ENCODE data around the gene CWC22.
"Not testable (repeated sequence)": the region's sequence is repeated elsewhere in the genome, so short reads cannot be mapped to it uniquely, and the experiment has no call there.

DNA sequence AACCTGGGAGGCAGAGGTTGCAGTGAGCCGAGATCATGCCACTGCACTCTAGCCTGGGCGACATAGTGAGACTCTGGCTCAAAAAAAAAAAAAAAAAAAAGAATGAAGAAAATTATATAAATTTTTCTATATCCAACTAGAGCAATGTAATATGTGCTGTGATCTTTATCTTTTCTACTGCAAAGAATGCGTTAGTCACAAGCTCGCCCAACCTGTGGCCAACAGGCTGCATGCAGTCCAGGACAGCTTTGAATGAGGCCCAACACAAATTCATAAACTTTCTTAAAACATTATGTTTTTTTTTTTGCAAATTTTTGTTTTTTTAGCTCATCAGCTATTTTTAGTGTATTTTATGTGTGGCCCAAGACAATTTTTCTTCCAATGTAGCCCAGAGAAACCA, 48.8 kb downstream of the CWC22 start:
- TF ChIP-seq EZH2 (IDR thresholded peaks at IDR 0.05; ENCODE audit: borderline replicate concordance) = not testable (repeated sequence)
- TF ChIP-seq, protein P1, sequence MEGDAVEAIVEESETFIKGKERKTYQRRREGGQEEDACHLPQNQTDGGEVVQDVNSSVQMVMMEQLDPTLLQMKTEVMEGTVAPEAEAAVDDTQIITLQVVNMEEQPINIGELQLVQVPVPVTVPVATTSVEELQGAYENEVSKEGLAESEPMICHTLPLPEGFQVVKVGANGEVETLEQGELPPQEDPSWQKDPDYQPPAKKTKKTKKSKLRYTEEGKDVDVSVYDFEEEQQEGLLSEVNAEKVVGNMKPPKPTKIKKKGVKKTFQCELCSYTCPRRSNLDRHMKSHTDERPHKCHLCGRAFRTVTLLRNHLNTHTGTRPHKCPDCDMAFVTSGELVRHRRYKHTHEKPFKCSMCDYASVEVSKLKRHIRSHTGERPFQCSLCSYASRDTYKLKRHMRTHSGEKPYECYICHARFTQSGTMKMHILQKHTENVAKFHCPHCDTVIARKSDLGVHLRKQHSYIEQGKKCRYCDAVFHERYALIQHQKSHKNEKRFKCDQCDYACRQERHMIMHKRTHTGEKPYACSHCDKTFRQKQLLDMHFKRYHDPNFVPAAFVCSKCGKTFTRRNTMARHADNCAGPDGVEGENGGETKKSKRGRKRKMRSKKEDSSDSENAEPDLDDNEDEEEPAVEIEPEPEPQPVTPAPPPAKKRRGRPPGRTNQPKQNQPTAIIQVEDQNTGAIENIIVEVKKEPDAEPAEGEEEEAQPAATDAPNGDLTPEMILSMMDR (IDR thresholded peaks at IDR 0.05; ENCODE audit: poor library complexity) = not testable (repeated sequence)
